ENCODE measurements around the gene RPRML.
"Not testable (repeated sequence)": the region's sequence is repeated elsewhere in the genome, so short reads cannot be mapped to it uniquely, and the experiment has no call there.

The RPRML gene

DNA sequence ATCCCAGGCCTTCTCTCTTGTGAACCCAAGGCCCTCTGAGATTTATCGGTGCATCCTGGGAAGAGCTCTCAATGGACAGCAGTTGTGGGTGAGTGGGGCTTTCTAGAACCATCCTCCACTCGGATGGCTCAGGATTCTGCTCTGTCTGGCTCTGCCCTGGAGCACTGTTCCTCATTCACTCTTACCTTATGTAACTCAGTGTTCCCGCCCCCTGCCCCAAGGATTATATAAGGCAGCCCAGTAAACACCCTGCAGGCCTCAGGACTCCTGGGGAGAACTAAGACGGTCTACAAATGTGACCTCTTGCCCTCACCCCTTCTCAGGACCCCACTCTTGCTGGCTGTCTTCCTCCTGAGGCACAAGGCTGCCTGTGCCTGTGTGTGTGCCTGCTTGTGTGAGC is 3.8 kb downstream of the RPRML start:
- DNase-seq: no peak

DNA sequence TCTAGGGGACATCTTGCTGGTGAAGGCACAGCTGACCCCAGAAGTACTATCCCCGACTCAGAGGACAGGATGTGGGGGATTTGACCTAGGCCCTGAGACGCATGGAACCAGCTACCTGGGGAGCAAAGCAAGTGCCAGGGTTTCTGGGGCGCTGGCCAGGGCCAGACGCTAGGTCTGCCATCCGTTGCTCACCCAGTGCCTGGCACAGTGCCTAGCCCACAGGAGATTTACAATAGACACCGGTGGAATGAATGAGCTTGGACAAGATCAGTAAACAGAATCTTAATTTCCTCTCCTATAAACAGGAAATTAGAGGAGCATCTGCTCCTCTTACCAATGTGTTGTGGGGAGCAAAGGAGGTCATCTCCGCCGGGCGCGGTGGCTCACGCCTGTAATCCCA is 5.0 kb downstream of the RPRML start:
- DNase-seq: no peak

DNA sequence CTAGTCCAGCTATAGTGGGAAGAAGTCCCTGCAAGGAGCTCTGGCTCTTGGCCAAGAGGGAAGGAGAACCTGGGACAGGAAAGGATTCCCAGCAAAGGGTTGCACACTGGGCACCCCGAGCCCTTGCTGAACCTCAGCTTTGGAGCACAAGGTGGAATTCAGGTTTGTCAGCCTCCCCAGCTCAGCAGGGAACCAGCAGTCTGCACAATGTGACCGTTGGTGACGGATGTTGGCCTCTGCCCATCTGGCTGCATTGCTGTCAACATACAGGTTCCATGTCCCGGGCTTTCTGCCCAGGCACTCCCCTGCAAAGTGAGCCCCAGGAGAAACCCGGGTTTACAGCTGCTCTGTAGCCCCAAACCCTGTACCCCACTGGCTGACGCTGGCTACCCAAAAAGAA is 6.7 kb downstream of the RPRML start:
- DNase-seq: no peak

DNA sequence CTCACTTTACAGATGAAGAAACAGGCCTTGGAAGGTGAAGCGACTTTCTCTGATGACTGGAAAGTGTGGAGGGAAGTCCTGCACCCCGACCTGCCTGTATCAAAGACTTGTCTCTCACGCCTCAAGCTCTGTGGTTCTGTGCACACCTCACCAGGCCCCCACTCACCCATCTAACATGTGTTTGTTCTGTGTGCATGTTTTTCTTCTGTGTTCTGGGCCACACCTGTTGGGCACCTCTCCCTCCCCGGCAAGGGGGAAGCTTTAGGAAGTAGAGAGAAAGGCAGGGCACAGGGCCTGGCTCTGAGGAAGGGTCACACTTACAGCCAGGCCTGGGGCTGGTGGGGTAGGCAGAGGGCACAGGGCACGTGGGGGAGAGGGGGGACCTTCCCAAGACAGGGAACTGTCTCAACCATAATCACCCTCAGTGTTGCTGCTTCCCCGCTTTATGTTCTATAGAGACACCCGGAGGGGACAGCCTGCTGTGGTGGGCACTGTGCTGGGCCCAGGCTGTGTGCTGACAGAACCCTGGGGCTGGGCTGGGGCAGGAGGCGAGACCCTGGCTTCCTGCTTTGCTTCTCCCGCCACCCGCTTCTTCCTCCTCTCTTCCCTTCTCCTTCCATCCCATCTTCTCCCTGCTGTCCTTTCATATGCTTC is 7.3 kb downstream of the RPRML start:
- DNase-seq: no peak

DNA sequence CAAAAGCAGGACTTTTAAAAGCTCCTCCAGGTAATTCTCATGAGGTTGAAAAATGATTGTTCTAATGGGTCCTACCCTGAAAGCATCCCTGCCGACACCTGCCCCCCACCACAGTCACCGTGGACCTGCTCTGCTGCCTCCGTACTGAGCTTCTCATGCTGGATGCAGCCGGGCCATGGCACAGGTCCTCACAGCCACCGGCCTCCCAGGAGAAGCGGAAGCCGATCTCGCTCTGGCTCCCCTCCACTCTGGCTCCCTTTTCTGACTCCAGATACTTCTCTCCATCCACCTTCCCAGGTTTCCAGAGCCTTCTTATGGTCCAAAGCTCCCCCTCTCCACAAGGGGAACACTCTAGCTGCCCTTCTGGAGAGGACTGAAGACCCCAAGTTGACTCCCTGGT is 10.2 kb downstream of the RPRML start:
- no peak for DNase-seq

DNA sequence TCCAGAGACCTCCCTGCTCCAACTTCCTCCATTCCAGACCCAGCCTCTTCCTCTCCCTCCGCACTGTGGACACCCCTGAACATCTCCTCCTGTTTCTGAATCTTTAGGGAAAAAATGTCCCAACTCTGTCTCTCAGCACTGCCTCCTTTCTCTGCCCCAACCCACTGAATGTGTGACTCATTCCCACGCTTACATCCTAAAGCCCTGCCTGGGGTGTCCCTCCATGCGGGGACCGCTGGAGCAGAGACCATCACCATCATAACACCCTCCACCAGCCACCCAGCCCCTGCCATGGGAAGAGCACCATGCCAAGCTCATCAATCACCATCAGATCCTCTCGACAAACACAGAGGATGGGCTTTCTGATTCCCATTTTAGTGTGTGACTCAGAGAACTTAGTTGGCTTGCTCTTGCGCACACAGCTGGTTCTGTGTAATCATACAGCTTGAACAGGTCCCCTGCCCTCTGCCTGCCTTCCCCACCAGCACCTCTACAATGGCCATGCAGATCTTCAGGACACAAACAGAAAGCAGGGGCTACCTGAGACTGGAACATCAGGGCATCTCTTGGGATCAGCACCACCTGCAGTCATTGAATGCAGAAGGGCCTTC is 10.7 kb downstream of the RPRML start:
- no peak for DNase-seq

DNA sequence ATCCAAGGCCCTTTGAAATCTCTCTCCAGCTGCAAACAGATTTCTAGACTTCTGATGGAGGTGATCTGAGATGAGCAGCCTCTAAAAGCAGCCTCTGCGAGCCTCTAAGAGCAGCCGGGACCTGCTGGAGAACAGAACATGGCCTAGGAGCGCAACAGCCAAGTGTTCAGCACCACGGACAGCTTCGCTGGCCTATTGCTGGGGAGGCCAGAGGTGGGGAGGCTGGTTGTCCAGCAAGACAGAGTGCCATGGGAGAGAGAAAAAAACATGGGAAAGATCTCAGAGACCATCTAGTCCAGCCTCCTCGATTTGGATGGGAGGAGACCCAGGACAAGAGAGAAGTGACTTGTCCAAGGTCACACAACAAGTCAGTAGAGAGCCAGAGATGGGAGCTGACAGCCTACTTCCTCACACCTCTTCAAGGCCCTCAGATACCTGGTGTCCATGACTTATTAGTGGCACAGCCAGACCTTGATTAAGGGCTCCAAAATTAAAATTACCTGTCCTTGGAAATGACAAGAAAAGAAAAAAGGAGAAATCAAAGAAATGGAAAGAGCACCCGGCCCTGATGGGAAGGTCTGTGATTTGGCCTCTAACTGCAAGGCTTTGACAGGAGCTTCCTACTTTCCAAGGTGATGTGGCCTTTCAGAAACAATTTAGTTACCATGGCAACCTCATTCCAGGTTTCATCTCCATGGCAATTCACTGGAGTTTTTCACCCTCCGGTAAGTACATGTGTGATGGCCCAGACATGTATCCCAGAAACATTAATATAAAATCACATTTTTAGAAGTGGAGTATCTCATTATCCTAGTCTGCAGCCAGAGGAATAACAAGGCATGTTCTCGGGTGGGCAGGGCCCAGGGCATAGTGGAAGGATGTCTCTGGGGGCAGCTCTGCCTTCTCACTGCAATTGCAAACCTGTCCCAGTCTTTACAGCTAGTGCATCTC is 14.5 kb downstream of the RPRML start:
- DNase-seq: no peak

DNA sequence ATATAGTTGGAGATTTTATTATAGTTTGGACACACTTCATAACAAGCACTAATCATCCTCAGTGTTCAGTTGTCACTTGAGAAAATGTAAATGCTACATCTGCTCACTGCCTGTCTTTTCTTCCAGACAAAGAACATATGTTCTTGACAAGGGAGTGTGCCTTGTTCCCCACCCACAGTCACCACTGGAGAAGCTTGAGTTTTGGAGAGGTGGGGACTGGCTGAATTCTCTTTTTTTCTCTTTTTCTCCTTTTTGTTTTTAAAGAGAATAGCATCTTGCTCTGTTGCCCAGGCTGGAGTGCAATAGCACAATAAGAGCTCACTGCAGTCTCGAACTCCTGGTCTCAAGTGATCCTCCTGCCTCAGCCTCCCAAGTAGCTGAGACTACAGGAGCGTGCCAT is 15.5 kb downstream of the RPRML start:
- no peak for DNase-seq

DNA sequence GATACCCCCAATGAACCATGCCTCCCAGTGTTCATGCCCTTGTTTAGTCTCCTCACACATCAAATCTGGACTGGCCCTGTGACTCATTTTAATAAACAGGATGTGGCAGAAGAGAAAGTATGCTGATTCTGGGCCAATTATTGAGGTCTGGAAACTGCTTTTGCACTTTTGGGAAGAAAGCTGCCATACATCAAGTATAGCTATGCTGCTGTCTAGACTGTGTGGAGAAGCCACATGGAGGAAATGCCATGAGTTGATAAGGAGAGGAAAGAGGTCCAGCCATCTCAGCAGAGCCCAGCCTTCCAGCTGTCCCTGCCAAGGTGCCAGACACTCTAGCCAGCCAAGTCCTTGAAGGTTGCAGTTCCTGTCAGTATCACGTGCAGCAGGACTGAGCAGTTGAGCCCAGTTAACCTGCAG is 16.7 kb downstream of the RPRML start:
- DNase-seq: peak in 1 of 2 experiments; percentile 28

DNA sequence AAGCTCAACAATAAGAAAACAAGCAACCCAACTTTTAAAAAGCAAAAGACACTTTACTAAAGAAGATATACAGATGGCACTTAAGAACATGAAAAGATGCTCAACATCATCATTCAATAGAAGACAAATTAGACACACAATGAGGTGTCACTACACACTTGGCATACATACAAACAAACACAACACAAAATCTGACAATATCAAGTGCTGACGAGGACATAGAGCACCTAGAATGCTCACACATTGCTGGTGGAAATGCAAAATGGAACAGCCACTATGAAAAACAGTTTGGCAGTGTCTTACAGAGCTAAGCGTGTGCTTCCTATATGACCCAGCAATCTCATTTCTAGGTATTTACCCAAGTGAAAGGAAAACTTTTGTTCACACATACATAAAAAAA is 18.9 kb downstream of the RPRML start:
- DNase-seq: no peak

DNA sequence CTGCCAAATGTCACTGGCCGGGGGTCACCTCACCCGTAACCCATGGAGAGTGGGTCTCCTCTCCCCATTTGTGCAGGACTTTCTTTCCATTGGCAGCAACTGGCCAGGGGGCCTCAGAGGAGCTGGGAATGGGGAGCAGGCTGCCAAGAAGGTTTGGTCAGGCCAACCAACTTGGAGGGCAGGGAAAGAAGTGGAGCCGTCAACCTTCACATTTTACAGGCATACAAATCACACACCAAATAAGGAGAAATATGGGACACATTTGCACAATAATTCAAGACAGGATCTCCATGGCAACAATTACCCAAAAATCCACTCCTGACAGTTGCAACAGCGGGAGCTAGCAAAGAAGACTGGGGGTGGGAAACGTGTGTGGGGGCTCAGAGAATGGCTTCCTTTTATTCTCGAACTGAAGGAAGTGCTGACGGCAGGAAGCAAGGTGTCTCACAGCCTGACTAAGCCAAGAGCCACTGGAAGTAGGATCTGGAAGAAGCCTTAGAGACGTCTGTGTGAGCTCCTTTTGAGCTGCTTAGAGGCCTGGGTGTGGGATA is 20.9 kb downstream of the RPRML start:
- DNase-seq: no peak

DNA sequence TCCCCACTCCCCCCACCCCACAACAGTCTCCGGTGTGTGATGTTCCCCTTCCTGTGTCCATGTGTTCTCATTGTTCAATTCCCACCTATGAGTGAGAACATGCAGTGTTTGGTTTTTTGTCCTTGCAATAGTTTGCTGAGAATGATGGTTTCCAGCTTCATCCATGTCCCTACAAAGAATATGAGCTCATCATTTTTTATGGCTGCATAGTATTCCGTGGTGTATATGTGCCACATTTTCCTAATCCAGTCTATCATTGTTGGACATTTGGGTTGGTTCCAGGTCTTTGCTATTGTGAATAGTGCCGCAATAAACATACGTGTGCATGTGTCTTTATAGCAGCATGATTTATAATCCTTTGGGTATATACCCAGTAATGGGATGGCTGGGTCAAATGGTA is 25.9 kb downstream of the RPRML start:
- not testable (repeated sequence) for DNase-seq

DNA sequence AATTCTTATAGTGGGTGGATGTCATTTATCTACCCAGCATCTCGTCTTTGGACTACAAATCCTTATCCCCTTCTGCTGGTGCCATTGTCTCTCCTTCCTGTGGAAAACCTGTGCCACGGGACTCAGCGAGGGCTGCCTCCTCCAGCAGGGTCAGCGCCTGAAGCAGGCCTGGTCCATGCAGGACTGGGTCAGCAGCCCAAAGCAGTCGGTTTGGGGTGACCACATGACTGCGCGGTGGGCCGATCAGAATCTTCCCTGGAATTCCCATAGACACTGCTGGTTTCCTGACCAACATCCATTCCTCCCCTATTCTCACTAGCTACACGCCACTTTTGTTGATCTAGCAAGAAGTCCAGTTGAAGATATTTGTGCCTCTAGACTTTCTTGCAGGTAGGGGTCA is 26.9 kb downstream of the RPRML start:
- no peak for DNase-seq

DNA sequence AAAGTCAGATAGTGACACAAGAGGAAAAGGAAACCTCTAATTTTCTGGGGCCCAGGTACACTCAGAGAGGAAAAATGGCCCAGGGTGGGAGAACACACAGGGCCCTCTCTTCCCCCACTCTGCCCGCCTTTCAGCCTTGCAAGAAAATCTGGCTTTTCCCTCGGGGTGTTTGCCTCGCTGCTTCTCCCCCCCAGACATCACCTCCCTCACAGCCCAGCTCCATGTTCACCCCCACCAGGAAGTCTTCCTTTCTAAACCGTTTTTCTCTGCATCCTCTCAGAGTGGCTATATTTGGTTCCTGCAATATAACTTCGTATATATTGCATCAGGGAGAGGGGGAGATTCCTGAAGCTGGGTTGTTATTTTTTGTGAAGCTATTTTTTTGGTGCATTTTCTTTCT is 27.3 kb downstream of the RPRML start:
- DNase-seq: no peak

DNA sequence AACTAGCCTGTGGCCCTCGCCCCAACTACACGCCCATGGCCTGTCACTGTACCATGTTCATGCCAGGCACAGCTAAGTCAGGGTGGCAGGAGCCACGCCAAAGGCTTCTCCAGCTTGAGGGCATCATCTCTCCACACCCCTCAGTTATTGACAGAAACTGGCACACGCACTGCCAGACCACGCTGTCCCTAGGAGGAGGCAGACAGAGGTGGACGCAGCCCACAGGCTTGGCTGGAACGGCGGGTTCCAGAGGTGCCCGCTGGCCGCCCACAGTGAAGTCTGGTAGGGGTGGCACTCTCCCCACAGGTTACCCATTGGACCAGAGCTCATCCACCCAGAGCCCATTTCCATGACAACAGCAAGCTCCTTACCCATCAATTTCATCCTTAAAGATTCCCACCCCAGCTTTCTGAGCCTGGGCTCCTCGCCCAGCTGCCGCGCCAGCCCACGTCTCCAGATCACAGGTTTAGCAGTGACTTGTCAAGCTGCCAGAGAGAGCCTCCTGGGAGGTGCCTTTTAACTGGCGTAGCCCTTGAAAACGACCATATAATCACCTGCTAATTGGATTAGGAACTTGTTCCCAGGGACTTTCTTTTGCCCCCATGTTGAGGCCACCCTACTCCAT is 27.9 kb downstream of the RPRML start:
- DNase-seq: no peak

DNA sequence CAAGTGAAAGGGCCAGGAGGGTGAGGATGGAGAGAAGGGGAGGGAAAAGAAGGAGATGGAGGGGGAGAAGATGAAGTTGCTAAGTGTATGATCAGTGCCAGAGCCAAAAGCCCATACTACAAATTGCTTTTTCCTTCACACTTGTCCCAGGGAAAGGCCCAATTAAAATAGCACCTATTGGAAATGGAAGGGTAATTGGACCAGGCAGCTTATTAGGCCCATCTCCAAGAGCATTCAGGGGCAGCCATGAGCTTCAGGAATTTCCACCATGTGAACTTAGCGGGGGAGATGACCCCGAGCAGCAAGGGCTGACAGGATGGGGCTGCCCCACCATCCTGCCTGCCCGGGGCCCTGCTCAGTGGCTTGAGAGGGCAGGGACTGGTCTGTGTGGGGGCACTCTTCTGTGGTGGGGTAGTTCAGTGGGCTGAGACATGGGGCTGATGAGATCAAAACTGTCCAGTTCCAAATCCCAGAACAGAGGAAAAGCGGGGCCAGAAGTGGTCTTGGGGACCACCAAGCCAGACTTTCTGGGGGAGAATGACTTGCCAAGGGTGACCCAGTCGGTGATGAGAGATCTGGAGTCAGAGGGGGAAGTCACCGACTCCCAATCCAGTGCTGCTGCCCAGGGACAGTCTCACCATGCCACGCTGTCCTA is 28.6 kb downstream of the RPRML start:
- no peak for DNase-seq

DNA sequence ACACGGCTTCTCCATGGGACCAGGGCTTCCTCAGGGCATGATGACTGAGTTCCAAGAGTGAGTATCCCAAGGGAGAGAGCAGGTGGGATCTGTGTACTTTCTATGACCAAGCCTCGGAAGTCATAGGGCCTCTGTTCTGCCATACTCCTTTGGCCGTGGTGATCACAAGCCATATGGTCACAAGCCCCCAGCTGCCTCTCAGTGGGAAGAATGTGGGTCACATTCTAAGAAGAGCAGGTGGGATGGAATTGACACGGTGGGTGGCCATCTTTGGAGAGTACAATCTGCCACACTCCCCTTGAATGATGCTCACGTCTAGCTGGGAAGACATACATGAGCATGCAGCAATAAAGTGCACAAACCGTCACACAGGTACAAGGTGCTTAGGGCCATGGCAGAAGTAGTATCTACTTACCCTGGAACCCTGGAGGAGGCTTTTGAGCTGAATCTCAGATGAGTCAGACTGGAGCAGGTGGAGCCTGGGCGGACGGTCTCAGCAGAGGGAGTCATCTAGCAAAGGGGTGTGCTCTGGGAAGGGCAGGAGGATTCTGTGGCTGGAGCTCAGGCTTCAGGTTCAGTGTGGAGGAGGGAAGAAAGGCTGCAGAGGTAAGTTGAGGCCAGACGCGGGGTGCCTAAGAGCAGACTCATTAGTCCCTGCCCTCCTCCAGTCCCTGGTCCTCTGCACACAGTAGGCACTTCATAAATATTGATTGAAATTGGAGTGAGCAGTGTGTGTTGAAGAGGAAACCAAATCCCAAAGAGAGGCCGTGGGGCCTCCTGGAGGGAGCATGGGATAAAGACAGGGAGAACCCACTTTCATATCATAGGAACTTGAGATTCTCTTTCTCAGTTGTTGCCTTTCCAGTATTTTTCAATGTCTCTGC is 29.5 kb downstream of the RPRML start:
- DNase-seq: no peak

DNA sequence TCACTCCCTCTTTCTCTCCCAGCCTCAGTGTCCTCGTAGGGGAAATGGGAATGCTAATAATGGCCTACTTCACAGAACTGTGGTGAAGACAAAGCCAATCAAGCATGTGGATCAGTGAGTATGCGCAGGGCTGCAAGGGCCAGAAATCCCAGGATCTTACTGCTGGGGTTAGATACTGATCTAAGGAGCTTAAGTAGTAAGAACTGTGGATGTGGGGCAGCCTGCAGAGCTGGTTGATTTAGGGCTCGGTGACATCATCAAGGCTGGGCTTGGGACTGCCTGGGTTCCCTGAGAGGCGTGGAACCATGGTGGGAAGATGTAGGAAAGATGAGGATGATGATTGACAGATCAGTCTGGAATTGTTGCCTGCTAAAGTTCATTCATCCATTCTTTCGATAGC is 30.5 kb downstream of the RPRML start:
- DNase-seq: no peak

DNA sequence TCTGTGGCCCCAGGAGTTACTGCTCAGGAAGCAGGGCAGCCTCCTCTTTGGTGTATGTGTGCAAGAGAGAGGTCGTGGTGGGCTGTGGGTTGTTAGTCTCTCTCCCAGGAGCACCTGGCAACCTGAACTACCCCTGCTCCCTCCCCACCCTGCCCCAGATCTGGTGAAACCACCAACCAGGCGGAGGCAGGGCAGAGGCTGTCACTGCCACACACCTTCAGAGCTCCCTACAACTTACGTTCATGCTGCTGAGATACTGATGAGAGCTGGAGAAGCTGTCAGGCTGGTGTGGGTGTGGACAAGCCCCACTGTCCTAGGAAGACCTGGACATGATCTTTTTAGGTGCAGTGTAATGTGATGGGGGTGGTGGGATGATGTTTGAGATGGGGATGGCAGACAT is 31.8 kb downstream of the RPRML start:
- DNase-seq: no peak

DNA sequence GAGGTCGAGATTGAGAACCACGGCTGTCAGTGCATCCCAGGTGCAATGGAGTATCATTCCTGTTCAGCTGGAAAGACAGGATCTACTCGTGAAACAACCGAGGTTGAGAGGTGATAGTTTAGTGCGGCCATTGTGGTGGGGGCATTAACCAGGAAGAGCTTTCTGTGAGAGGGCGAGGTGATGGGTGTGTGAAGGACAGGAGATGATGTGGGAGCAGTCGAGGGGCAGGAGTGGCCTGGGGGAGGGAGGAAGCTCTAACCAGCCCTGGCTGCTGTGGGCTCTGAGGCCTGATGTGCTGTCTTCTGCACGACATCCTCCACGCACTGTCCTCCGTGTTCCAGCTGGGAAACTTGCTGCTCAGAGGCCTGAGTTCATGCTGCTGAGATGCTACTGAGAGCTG is 34.1 kb downstream of the RPRML start:
- DNase-seq: no peak

Data from SW 1271 (cell line).